Measurements from ENCODE around the gene FAM217A.

Gene FAM217A

DNA sequence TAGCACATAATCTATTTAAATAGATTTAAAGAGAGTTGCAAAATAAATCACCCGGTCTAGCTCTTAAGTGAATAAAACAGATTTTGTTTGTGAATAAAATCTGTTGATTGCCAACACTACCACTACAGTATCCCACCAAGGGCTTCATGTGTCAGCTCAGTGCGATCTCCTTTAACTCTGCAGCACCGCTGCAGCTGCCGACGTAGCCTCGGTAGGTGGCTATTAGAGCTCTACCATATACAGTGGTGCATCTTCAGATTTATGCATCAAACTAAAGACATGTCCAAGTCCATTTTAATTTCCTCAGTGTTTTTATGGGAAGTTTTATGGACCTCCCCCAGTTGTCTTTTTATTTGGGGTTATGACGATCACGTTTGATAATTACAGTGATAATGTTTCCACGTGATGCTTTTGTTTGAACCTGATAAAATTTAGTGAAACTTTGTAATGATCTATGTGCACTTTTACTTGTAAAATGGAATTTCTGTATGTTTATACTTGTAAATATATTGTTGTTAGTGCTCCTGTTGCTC is 29.7 kb upstream of the FAM217A start:
- Histone ChIP-seq H3K27ac (replicated peaks) (no peak overlapping the region), H3K27me3 (ENCODE audit: insufficient read depth, poor library complexity, severe bottlenecking) (peaks cover 8% of the 10 kb centered on the region), H3K4me3 (replicated peaks; ENCODE audit: insufficient read depth, low read length) (no peak overlapping the region)
- DNase-seq (ENCODE audit: low read depth in 1 of 2, low spot score in 1 of 2), result no peak
- TF ChIP-seq SPI1 (IDR thresholded peaks at IDR 0.05; ENCODE audit: borderline replicate concordance, low read depth) (no peak), GABPA (IDR thresholded peaks at IDR 0.05; ENCODE audit: low read depth) (no peak), POLR2AphosphoS5 (IDR thresholded peaks at IDR 0.05; ENCODE audit: low read depth) (no peak)
- TF ChIP-seq, protein P1, sequence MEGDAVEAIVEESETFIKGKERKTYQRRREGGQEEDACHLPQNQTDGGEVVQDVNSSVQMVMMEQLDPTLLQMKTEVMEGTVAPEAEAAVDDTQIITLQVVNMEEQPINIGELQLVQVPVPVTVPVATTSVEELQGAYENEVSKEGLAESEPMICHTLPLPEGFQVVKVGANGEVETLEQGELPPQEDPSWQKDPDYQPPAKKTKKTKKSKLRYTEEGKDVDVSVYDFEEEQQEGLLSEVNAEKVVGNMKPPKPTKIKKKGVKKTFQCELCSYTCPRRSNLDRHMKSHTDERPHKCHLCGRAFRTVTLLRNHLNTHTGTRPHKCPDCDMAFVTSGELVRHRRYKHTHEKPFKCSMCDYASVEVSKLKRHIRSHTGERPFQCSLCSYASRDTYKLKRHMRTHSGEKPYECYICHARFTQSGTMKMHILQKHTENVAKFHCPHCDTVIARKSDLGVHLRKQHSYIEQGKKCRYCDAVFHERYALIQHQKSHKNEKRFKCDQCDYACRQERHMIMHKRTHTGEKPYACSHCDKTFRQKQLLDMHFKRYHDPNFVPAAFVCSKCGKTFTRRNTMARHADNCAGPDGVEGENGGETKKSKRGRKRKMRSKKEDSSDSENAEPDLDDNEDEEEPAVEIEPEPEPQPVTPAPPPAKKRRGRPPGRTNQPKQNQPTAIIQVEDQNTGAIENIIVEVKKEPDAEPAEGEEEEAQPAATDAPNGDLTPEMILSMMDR (IDR thresholded peaks at IDR 0.05; ENCODE audit: insufficient read depth, low read length), result no peak
- TF ChIP-seq, protein P2, sequence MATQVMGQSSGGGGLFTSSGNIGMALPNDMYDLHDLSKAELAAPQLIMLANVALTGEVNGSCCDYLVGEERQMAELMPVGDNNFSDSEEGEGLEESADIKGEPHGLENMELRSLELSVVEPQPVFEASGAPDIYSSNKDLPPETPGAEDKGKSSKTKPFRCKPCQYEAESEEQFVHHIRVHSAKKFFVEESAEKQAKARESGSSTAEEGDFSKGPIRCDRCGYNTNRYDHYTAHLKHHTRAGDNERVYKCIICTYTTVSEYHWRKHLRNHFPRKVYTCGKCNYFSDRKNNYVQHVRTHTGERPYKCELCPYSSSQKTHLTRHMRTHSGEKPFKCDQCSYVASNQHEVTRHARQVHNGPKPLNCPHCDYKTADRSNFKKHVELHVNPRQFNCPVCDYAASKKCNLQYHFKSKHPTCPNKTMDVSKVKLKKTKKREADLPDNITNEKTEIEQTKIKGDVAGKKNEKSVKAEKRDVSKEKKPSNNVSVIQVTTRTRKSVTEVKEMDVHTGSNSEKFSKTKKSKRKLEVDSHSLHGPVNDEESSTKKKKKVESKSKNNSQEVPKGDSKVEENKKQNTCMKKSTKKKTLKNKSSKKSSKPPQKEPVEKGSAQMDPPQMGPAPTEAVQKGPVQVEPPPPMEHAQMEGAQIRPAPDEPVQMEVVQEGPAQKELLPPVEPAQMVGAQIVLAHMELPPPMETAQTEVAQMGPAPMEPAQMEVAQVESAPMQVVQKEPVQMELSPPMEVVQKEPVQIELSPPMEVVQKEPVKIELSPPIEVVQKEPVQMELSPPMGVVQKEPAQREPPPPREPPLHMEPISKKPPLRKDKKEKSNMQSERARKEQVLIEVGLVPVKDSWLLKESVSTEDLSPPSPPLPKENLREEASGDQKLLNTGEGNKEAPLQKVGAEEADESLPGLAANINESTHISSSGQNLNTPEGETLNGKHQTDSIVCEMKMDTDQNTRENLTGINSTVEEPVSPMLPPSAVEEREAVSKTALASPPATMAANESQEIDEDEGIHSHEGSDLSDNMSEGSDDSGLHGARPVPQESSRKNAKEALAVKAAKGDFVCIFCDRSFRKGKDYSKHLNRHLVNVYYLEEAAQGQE (IDR thresholded peaks at IDR 0.05; ENCODE audit: insufficient replicate concordance, low read depth), result no peak

DNA sequence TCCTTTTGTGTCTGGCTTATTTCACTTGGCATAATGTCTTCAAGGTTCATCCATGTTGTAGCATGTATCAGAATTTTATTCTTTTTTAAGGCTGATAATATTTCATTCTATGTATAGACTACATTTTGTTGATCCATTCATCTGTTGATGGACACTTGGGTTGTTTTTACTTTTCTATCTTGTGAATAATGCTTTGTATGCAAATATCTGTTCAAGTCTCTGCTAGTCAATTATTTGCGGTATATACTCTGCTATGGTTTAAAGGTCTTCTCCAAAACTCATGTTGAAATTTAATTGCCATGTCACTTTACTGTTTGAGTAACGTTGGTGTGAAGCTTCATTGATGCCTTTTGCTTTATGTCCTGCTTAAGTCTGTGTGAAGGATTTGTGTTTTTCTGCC is 28.9 kb upstream of the FAM217A start:
- no peak for DNase-seq (ENCODE audit: low read depth in 1 of 2, low spot score in 1 of 2)
- Histone ChIP-seq H3K4me3 (replicated peaks; ENCODE audit: insufficient read depth, low read length) (no peak overlapping the region), H3K27me3 (ENCODE audit: insufficient read depth, poor library complexity, severe bottlenecking) (peaks cover 8% of the 10 kb centered on the region), H3K27ac (replicated peaks) (no peak overlapping the region)
- TF ChIP-seq POLR2AphosphoS5 (IDR thresholded peaks at IDR 0.05; ENCODE audit: low read depth), result no peak
- TF ChIP-seq, protein P2 (IDR thresholded peaks at IDR 0.05; ENCODE audit: insufficient replicate concordance, low read depth), result no peak
- no peak for TF ChIP-seq SPI1 (IDR thresholded peaks at IDR 0.05; ENCODE audit: borderline replicate concordance, low read depth)
- no peak for TF ChIP-seq GABPA (IDR thresholded peaks at IDR 0.05; ENCODE audit: low read depth)
- TF ChIP-seq, protein P1 (IDR thresholded peaks at IDR 0.05; ENCODE audit: insufficient read depth, low read length), result no peak

DNA sequence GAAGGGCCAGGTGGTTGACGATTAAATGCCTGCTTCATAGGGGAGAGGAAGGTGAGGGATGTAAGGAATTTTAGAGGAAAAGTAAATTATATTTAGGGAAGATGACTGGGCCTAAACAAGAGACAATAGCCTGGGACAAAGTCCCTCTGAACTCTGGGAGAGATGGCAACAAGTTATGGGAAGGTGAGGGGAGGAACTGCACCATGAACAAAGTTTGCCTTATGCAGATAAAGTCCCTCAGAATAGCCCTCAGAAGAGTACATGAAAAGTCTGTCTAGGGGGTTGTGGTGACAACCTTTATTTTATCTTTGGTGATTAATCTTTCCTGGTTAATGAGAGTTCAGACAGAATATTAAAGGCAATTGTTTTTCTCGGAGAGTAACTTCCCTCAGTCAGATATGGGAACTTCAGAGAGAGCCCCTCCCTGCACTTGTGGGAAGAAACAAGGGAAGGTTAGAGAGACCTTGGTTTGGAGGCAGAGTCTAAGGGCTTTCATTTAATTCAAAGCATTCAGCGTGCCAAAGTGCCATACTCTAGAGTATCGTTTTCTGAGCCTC is 27.1 kb upstream of the FAM217A start:
- H3K4me3 ChIP-seq (replicated peaks; ENCODE audit: insufficient read depth, low read length), result no peak overlapping the region
- TF ChIP-seq POLR2AphosphoS5 (IDR thresholded peaks at IDR 0.05; ENCODE audit: low read depth) (no peak), GABPA (IDR thresholded peaks at IDR 0.05; ENCODE audit: low read depth) (no peak), SPI1 (IDR thresholded peaks at IDR 0.05; ENCODE audit: borderline replicate concordance, low read depth) (no peak)
- TF ChIP-seq, protein P1 (IDR thresholded peaks at IDR 0.05; ENCODE audit: insufficient read depth, low read length), result no peak
- TF ChIP-seq, protein P2 (IDR thresholded peaks at IDR 0.05; ENCODE audit: insufficient replicate concordance, low read depth), result no peak
- DNase-seq (ENCODE audit: low read depth in 1 of 2, low spot score in 1 of 2), result no peak
- no peak overlapping the region for H3K27ac ChIP-seq (replicated peaks)
- peaks cover 6% of the 10 kb centered on the region for H3K27me3 ChIP-seq (ENCODE audit: insufficient read depth, poor library complexity, severe bottlenecking)

Data from HL-60 (cell line).